Left kidney (tissue), 2 donors: ENCODE measurements around the gene KDM3B. TPM values are rescaled to one million over a fixed set of nuclear protein-coding genes. Genes with fewer than 3 reads are reported as not detected.

Source experiments
- DNase-seq: peaks from one replicate; pipeline ENCODE4 v3.0.0-alpha.2; 2013
- polyA plus RNA-seq: library from polyadenylated mRNA; unstranded; fragments of 120-200 nt; gene quantifications from one replicate; pipeline ENCODE4 v1.2.1, GENCODE V29; 2013; ENCODE audit not compliant: insufficient read length

KDM3B gene
- polyA plus RNA-seq, 1 donor = 116 TPM

DNA sequence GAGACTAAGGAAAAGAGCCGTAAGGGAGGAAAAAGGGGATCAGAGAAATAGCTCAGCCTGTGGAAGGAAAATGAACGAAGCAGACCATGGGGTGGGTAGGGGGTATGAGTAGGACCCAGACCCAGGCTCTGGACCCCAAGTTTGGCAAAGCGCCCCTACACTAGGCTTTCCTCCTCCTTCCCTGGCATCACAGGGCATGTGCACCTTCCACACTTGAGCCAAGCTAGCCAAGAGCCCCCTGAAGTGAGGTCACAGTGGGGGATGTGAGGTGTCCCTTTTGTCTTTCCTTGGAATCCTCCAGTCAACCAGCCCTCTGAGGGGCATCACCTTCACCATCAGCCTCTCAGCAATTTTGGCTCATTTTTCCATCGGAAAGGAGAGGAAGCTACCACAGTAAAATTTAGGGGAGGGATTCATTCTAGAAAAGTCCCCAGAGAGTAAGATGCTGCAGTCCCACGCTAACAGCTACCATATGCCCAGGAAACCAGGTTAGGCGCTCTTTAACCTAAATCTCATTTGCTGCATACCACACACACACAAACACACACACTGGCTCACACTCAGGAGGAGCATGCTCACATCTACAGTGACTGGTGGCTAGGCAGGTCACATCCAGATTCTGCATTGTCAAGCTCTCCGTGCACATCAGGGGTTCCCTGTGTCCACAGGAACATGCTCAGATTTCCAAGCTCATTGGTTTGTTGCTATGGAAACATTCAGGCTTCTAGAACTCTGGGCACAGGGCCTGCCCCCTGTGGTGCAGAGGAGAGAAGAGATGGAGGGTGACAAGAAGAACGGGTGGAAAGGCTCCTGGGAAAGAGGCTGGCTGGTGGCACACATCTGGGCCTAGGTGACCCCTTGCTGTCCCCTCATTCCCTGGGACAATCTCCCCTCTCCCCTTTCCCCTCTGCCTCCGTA lies 96.3 kb downstream of the KDM3B start:
- DNase-seq = no peak

DNA sequence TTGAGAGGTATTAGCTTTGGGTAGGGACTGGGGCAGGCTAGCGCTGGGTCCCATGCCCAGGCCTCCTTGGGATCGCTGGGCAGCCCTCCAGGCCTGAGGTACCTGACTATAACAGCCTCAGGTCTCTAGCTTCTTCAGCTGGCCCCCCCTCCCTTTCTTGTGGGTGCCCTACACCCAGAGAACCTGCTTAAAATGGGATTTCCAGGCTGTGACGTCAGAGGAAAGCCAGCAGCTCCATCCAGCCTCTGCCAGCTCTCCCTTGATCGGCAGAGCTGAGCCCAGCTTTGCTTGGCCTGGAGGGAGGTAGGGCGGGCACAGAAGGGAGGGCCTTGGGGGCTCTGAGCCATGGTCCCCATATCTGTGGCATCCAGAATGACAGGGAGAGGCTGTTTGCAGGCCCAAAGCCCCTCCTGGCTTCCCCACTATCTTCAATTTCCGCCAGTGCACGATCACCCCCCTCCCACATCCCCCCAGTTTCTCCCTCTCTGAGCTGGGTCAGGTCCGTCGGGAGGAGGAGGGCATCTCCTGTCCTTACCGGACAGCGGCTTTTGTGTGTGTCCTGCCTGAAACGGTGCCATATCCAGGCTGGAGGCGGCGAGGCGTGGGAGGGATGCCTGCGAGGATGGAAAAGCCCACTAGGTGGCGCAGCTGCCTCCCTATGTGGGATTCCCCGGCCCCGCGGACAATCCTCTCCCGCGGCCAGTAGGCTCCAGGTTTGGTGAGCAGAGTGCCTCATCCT lies 97.2 kb downstream of the KDM3B start:
- DNase-seq = peak; percentile 80

DNA sequence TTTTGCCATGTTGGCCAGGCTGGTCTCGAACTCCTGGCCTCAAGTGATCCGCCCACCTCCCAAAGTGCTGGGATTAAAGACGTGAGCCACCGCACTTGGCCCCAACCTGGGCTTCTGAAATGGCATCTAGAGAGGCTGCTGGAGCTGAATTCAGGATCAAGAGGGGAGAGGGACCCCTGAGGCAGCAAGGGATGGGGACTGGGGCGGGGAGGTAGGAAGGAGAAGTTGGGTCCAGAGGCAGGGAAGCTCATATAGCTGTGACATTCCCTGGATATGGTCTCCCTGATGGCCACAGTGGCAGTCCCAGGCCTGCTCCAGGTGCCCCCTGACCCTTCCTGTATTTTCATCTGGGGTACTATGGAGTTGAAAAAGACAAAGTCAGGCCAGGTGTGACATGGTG lies 98.5 kb downstream of the KDM3B start:
- no peak for DNase-seq

DNA sequence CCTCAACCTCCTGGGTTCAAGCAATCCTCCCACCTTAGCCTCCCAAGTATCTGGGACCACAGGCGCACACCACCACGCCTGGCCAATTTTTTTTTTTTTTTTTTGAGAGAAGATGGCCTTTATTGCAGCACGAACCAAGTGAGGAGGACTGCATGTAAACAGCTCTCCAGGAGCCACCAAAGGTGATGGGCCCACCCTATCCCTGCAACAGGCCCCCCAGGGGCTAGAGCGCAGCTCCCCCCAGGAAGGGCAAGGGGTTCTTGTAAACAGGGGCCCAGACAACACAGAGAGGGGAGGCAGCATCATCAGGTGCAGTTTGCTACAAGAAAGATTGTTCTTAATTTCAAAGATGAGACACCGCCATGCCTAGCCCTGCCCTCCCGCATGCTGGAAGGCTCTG lies 100.2 kb downstream of the KDM3B start:
- no peak for DNase-seq

DNA sequence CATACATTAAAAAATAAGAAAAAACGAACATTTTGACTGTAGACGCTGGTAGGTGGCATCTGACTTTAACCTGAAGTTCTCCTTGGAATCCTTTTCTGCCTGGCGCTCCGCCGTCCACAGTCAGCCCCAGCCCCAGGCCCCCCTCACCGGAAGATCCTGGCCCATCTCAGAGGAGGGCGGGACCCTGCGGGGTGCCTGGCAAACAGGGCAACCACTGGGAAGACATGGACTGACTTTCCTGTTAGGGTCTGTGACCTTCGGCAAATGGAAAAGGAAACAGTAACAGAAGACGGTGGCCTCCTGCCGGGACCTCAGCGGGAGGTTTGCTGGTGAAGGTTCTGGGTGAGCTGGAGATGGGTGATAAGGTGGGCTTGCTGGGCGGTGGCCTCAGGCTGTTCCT lies 101.1 kb downstream of the KDM3B start:
- DNase-seq = no peak

DNA sequence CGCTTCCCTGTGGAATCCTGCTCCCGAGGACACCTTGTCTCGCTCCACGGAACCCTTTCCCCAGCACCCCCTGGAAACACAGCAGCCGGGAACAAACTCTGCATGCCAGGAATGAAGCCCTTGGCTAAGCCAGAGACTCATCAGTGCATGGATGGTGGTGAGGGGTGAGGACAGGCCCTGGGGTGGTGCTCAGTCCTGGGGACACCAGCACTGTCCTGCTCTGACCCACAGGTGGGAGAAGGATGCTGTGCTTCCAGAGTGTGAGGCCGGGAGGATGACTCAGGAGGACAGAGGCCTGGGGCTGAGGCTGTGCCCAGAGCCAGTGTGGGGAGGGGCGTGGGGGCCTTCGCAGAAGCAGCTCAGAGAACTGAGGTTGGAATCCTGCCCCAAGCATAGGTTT lies 101.6 kb downstream of the KDM3B start:
- no peak for DNase-seq

DNA sequence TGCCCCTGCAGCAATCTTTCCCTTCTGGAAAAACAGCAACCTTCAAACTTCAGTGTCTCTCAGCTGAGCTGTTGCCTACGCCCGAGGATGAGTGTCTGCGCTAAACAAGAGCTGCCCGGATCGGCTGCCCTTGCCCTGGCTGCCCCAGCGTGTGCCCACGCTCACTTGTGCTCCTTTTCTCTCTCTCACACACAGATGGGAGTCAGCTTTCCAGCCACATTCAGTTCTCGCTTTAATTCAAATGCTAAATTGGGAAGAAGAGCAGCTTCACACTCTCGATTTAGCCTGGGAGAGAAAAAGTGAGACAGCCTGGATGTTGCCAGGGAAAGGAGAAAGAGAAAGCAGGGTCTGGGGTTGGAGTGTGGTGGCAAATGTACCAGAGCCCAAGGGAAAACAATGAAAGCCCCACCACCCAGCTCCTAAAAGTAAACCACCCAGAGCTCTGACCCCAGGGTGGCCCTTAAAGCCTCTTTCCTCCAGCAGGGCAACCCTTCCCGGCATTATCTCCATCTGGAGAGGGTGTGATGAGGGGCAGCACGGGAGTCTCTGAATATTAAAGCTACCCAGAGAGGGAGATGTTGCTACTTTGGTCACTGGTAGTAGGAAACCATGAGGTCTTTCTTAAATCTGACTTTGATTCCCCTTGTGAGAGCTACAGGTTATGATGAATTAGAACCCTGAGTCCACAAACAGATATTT lies 102.9 kb downstream of the KDM3B start:
- DNase-seq = no peak

DNA sequence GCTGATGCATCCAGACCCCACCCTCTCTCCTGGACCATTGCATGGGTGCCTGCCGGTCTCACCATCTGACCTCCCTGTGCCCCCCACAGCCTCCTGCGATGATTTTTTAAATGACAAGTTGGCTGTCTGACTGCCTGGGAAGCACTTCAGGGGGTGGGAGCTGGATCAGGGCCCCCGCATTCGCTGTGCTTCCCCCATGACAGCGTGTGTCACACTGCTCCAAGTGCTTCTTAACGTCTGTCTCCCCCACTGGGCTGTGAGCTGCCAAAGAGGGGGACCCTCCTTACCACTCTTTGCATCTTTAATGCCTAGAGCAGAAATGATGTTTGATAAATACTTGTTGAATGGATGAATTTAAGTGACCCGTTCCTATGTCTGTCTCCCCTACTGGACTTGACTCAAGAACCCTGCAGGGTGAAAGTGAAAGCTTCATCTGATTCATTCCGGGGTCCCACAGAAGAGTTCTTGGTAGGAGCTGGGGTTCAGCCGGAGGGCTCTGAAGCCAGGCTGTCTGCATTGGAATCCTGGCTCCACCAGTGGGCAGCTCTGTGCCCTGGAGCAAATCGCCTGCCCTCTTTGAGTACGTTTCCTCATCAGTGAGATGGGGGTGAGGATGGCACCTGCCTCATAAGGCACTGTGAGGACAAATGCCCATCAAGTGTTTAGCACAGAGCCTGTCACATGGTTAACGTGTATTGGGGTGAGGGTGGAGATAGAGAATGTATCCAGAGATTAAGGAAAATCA lies 105.2 kb downstream of the KDM3B start:
- no peak for DNase-seq

DNA sequence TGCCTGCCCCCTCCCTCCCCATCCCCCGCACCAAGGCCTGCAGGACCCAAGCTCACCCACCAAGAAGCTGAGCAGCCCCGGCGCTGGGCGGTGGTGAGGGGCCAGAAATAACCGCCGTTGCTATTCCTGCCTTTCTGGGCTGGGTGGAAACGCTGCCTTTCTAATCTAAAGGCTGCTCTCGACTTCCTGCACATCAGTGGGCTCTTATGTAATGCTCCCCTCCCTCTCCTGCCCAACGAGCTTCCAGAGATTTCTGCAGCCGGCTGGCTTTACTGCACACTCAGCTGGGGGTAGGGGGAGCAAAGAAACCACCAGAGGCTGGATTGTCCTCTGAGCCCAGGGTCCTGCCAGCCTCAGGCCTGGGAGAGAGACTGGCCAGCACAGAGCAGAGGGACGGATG lies 105.9 kb downstream of the KDM3B start:
- DNase-seq = no peak

DNA sequence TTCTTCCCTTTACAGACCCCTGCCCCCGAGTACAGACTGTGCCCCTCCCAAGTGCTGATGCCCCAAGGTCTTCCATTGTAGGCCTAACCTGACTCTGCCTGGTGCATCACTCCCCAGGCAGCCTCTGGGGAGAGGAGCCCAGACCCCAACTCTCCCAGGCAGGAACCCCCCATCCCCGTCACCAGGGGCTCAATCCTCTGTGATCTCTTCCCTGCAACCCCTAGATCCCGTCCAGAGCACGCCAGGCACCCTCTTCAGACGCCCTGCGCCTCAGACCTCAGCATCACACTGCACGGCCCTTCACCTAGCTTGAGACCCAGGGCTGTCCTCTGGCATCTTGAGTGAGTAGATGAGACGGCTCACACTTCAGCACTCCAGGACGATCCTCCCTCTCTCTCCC lies 106.4 kb downstream of the KDM3B start:
- DNase-seq = no peak

DNA sequence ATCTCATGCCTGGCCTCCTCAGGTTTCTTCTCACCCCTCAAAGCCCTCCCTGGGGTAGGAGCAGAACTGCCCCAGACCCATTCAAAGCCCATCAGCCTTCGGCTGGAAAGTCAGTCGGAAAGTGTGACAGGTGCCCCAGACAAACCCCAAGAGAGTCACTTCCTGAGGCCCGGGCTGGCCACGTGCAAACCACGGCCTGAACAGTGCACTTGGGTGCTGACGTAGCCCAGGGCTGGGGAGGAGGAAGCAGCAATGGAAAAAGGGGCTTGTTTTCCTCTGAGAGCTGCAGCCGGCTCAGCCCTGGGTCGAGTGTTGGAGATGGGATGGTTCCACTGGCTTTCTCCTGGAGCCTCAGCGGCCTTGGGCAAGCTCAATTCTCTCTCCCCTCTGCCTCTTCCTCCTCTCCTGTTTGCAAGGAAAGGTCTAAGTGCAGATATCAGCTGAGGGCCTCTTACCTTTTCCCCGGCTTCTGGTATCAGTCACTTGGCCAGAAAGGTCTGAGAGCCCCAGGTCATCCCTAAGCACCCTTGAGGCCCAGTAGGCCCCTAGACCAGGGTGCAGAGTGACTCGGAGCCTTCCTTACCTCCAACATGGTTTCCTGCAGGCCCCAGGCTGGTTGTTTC lies 106.9 kb downstream of the KDM3B start:
- DNase-seq = no peak

DNA sequence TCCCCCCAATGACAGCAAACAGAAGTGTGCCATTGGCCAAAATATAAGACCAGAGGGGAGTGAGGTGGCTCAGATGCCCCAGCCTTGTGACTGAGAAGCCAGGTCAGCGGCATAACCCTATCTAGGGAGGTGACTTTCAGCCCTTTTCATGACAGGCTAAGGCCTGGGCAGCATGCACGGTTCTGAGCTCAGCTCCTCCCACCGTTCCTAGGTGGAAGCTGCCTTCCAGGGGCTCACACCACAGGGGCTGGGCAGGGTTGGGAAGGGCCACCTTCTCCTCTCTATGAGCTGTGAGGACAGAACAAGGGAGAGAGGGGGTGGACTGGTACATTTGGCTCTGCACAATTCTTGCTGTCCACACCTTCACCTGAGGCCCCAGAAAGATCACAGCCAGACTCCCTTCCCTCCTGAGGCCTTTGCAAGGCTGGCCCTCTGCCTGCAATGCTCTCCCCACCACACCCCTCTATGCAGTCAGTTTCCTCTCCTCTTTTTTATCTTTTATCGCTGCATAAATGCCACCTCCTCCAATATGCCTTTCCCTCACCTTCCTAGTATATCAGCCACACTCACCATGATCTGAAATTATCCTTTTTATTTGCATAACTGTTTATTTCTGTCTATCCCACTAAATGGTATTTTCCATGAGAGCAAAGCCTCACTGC lies 107.7 kb downstream of the KDM3B start:
- no peak for DNase-seq

DNA sequence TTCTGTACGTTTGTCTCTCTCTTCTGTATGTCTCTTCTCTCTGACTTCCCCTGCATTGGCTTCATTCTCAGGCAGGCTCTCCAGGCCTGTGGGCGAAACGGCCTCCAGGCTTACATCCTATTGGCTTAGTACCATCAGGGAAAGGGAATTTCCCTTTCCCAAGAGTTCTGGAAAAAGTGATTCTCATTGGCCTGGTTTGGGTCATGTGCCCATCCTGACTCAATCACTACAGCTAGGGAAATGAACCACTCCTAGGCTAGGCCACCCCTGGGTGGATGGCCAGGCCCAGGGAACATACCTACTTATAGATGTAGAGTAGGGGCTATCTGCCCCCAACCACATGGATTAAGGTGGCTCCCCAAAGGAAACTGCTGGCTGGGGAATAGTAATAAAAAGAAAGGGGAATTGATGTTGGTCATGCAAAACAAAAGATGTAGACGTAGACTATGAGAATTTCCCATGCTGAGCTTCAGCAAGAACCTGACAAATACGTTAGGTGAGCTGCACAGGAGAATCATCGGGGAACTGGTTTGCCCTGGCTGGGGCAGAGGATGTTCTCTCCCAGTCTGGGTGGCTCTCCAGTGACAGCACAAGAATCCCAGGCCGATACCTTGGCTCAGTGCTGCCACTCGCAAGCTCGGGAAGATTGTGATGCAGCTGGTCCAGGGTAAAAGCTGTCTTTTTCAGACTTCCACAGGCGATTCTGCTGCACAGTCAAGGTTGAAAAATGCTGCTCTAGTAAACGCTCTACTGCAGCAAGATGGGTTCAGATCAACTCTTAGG lies 109.0 kb downstream of the KDM3B start:
- DNase-seq = no peak

DNA sequence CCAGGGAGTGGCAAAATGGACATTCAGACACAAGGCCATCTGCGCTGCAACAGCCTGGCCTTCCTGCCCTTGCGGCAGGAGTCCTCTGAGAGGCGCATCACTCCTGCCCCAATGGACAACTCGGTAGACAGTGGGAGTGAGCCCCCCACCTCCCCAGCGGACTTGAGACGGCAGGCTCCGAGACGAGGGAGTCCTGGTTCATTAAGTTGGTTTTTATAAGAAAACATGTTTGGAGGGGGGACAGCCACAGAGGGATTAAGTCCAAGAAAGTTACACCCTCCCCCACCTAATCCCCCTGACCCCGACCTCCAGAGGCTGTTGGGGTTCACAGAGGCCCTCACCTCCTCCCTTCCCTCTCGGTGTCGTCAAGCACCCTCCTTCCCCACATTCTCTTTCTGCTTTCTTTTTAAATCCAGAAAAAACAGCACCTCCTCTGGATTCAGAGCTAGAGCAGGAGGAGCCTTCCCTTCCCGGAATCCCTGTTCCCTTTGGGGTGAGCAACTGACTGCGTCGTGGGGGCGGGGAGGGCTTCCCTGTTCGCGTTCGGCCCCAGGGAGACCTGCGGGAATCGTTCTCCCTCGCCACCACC lies 111.0 kb downstream of the KDM3B start:
- DNase-seq = no peak

DNA sequence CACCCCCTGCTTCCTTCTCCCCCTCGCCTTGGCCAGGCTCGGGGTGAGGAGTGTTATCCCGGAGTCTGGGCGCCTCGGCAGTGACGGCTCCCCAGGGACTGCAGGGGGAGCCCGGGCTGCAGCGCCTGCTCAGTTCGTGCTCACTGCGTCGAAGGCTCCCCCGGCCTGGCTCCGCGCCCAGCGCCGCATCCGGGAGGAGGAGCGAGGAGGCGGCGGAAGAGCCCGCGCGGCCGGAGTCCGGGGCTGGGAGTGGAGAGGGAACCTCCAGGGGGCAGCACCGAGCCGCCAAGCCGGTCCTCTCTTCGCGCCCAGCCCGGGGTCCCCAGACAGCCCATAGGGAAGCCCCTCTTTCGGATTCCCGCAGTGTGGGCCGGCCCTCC lies 111.5 kb downstream of the KDM3B start:
- DNase-seq = peak; percentile 96

DNA sequence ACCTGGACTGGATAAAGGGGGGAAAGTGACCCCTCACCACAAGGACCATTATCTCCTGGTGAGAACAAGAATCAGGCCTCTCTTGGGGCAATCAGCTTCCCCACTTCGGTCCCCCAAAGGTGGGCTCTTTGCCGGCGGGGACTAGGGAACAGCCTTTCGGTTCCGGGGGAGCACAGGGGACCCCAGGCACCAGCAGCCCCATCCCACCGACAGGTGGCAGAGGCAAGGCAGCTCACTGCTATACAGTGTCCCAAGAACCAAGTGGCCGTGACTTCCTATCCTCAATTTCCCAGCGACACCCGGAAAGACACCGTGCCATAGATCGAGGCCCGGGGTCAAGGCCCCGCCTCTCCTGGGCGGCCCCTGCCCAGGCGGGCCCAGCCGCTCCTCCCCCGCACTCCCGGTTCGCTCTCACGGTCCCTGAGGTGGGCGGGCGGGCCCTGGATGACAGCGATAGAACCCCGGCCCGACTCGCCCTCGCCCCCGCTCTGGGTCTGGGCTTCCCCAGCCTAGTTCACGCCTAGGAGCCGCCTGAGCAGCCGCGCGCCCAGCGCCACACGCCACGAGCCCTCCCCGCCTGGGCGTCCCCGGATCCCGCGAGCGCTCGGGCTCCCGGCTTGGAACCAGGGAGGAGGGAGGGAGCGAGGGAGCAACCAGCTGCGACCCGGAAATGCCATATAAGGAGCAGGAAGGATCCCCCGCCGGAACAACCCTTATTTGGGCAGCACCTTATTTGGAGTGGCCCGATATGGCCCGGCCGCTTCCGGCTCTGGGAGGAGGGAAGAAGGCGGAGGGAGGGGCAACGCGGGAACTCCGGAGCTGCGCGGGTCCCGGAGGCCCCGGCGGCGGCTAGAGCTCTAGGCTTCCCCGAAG lies 112.1 kb downstream of the KDM3B start:
- peak; percentile 99 for DNase-seq

DNA sequence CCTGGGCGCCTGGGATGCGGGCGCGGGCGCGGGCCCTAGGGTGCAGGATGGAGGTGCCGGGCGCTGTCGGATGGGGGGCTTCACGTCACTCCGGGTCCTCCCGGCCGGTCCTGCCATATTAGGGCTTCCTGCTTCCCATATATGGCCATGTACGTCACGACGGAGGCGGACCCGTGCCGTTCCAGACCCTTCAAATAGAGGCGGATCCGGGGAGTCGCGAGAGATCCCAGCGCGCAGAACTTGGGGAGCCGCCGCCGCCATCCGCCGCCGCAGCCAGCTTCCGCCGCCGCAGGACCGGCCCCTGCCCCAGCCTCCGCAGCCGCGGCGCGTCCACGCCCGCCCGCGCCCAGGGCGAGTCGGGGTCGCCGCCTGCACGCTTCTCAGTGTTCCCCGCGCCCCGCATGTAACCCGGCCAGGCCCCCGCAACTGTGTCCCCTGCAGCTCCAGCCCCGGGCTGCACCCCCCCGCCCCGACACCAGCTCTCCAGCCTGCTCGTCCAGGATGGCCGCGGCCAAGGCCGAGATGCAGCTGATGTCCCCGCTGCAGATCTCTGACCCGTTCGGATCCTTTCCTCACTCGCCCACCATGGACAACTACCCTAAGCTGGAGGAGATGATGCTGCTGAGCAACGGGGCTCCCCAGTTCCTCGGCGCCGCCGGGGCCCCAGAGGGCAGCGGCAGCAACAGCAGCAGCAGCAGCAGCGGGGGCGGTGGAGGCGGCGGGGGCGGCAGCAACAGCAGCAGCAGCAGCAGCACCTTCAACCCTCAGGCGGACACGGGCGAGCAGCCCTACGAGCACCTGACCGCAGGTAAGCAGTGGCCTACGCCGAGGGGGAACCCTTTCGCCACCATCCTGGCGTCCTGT lies 113.0 kb downstream of the KDM3B start, which contains the start of gene EGR1:
Gene EGR1 (plus strand): TSS at position 219 of the 864 bp plus-strand sequence. CDS start 283 bp downstream, at position 502.
- DNase-seq = peak; percentile 95
